ENCODE measurements around the gene ZNF469. TPM values are rescaled to one million over a fixed set of nuclear protein-coding genes. Genes with fewer than 3 reads are reported as not detected.

The ZNF469 gene
- polyA plus RNA-seq, 4 donors: under 0.01 to 0.64 (median 0.30) TPM; not detected in 1

DNA sequence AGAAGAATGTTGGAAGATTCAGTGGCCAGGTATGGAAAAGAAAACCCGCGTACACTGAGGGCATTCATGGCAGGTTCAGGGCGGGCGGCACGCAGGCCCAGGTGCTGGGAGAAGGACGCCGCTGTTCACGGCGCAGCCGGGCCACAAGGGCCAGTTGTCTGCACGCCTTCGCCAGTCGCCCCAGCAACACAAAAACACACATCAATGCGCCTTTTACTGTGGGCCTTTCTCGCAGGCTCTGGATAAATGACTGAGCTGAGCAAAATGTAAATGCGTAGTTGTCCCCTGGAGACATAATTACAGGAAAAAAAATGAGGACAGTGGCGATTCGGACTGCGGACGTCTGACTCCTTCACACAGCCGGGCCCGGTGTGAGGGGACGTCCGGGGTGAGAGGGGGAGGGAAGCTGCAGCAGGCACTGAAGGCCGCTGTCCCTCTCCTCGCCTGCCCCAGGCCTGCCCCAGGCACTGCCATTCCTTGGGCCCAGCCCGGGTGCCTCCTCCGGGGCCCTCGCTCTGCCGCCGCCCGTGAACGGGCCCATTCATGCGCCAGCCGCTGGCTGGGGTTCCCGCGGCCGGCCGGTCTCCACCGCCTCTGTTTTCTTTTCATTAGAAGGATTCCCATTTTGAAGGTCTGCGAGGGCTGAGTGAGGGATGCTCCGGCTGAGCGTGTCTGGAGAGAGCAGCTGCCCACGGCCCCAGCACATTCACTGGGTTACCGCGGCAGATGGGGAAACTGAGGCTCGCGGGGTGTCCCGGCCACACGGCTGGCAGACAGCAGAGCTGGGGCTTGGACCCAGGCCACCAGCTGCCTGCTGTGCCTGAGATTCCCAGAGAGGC lies 6.5 kb upstream of the ZNF469 start:
- Histone ChIP-seq H3K36me3 (ENCODE audit: control insufficient read depth in 3 of 3, insufficient read depth in 2 of 3, low read depth in 1 of 3, low read length in 3 of 3) (no peaks in the 10 kb centered on the region), H3K27me3 (ENCODE audit: control insufficient read depth in 3 of 3, insufficient read depth in 3 of 3, low read length in 3 of 3) (peaks cover 0 to 2% (median 0%) of the 10 kb centered on the region in 3 donors), H3K4me3 (ENCODE audit: low read depth in 1 of 3, low read length in 3 of 3) (no peak overlapping the region), H3K4me1 (ENCODE audit: control insufficient read depth in 3 of 3, insufficient read depth in 2 of 3, low read depth in 1 of 3, low read length in 2 of 3) (no peaks in the 10 kb centered on the region), H3K9me3 (ENCODE audit: control insufficient read depth in 2 of 2, insufficient read depth in 1 of 2, low read depth in 1 of 2, low read length in 1 of 2) (peaks cover 0 to 3% of the 10 kb centered on the region in 2 donors), H3K27ac (ENCODE audit: low read depth in 1 of 3, low read length in 2 of 3) (no peak overlapping the region)
- DNase-seq (no peak), FAIRE-seq (no peak)
- WGBS, 3 donors: 80 to 86% (median 82%) methylated on average over 45 to 50 of the region's 50 CpGs

DNA sequence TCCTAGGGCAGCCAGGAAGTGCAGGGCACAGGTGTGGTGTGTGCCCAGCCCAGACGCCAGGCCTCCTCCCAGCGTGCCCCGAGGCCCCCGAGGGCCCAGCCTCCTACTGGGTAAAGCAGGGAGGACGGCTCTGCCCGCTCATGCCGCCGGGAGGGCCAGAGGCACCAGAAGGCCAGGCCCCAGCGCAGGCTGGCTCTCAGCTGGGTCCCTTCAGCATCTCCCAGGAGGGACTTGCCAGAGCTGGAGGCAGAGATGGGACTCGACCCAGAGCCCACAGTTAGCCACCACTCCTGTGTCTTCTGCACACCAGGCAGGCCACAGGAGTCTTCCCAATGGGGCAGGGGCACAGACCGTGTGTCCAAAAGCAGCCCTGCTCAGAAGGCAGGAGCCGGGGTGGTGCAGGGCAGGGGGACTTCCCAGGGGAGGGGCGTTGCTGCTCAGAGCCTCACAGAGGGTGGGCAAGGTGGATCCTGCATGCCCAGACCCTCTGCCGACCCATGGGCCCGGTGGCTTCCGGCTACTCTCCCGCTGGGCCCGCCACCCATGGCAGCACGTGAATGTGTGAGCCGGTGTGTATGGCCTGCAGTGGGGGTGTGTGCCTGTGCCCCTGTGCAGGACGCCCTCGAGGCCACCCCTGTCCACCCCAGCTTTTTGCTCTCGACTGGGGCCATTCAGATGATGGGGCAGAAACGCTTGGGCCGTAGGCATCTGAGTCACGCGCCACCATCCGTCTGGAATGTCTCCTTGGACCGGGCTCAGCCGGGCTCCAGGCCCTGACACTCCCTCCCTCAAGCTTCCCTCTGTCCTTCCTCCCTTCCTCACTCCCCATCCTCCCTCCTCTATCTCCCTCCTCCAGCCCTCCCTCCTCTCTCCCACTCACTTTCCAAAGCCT lies 5.7 kb upstream of the ZNF469 start:
- Histone ChIP-seq H3K27ac (ENCODE audit: low read depth in 1 of 3, low read length in 2 of 3) (no peak overlapping the region), H3K4me3 (ENCODE audit: low read depth in 1 of 3, low read length in 3 of 3) (no peak overlapping the region), H3K4me1 (ENCODE audit: control insufficient read depth in 3 of 3, insufficient read depth in 2 of 3, low read depth in 1 of 3, low read length in 2 of 3) (no peaks in the 10 kb centered on the region), H3K36me3 (ENCODE audit: control insufficient read depth in 3 of 3, insufficient read depth in 2 of 3, low read depth in 1 of 3, low read length in 3 of 3) (no peaks in the 10 kb centered on the region), H3K27me3 (ENCODE audit: control insufficient read depth in 3 of 3, insufficient read depth in 3 of 3, low read length in 3 of 3) (peaks cover 1 to 11% (median 1%) of the 10 kb centered on the region in 3 donors), H3K9me3 (ENCODE audit: control insufficient read depth in 2 of 2, insufficient read depth in 1 of 2, low read depth in 1 of 2, low read length in 1 of 2) (no peaks in the 10 kb centered on the region)
- 62 to 84% (median 78%) methylated on average over 21 to 30 of the region's 30 CpGs for WGBS, 3 donors
- DNase-seq: no peak
- FAIRE-seq: no peak

DNA sequence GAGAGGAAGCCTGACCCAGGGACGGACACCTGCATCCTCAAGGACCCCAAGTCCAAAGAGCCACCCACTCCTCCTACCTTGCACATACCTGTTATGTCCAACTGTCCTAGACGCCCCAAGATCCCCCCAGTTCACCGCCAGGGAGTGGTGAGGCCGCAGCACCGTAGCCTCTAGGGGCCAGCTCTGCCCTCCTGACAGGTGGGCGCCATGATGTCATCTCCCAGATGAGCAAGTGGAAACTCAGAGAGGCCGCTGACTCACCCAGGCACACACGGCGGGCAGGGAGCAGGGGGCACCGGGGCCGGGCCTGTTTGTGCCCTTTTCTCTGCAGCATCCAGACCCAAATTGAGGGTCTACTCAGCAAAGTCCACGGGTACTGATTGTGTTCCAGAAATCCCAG lies 4.8 kb upstream of the ZNF469 start:
- no peaks in the 10 kb centered on the region for H3K9me3 ChIP-seq (ENCODE audit: control insufficient read depth in 2 of 2, insufficient read depth in 1 of 2, low read depth in 1 of 2, low read length in 1 of 2)
- WGBS, 3 donors: 79 to 88% (median 83%) methylated on average over 12 of the region's 12 CpGs
- no peaks in the 10 kb centered on the region for H3K4me1 ChIP-seq (ENCODE audit: control insufficient read depth in 3 of 3, insufficient read depth in 2 of 3, low read depth in 1 of 3, low read length in 2 of 3)
- H3K27me3 ChIP-seq (ENCODE audit: control insufficient read depth in 3 of 3, insufficient read depth in 3 of 3, low read length in 3 of 3): peaks cover 5 to 18% (median 9%) of the 10 kb centered on the region in 3 donors
- no peak overlapping the region for H3K4me3 ChIP-seq (ENCODE audit: low read depth in 1 of 3, low read length in 3 of 3)
- H3K36me3 ChIP-seq (ENCODE audit: control insufficient read depth in 3 of 3, insufficient read depth in 2 of 3, low read depth in 1 of 3, low read length in 3 of 3): no peaks in the 10 kb centered on the region
- FAIRE-seq (no peak), DNase-seq (no peak)
- H3K27ac ChIP-seq (ENCODE audit: low read depth in 1 of 3, low read length in 2 of 3): no peak overlapping the region

DNA sequence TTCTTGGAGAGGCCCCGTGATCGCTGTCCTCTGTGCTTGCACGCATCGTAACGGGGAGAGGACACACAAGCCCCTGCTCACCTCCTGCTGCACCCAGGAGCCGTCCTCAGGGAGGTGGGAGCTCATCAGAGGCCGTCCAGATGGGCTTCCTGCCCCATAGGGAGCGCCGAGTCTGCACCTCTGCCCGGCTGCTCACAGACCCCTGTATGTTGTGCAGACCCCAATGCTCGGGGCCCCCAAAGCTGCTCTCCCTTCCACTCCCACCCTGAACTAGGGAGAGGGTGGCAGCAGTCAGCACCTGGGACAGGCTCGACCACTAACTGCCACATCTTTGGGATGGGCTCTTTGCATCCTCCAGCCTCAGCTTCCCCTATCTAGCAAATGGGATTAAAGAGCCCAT lies 4.4 kb upstream of the ZNF469 start:
- H3K4me3 ChIP-seq (ENCODE audit: low read depth in 1 of 3, low read length in 3 of 3): no peak overlapping the region
- FAIRE-seq (no peak), DNase-seq (no peak)
- no peaks in the 10 kb centered on the region for H3K9me3 ChIP-seq (ENCODE audit: control insufficient read depth in 2 of 2, insufficient read depth in 1 of 2, low read depth in 1 of 2, low read length in 1 of 2)
- no peak overlapping the region for H3K27ac ChIP-seq (ENCODE audit: low read depth in 1 of 3, low read length in 2 of 3)
- H3K36me3 ChIP-seq (ENCODE audit: control insufficient read depth in 3 of 3, insufficient read depth in 2 of 3, low read depth in 1 of 3, low read length in 3 of 3): no peaks in the 10 kb centered on the region
- peaks cover 5 to 18% (median 9%) of the 10 kb centered on the region in 3 donors for H3K27me3 ChIP-seq (ENCODE audit: control insufficient read depth in 3 of 3, insufficient read depth in 3 of 3, low read length in 3 of 3)
- H3K4me1 ChIP-seq (ENCODE audit: control insufficient read depth in 3 of 3, insufficient read depth in 2 of 3, low read depth in 1 of 3, low read length in 2 of 3): no peaks in the 10 kb centered on the region
- WGBS, 3 donors: 80 to 87% (median 82%) methylated on average over 12 of the region's 12 CpGs

DNA sequence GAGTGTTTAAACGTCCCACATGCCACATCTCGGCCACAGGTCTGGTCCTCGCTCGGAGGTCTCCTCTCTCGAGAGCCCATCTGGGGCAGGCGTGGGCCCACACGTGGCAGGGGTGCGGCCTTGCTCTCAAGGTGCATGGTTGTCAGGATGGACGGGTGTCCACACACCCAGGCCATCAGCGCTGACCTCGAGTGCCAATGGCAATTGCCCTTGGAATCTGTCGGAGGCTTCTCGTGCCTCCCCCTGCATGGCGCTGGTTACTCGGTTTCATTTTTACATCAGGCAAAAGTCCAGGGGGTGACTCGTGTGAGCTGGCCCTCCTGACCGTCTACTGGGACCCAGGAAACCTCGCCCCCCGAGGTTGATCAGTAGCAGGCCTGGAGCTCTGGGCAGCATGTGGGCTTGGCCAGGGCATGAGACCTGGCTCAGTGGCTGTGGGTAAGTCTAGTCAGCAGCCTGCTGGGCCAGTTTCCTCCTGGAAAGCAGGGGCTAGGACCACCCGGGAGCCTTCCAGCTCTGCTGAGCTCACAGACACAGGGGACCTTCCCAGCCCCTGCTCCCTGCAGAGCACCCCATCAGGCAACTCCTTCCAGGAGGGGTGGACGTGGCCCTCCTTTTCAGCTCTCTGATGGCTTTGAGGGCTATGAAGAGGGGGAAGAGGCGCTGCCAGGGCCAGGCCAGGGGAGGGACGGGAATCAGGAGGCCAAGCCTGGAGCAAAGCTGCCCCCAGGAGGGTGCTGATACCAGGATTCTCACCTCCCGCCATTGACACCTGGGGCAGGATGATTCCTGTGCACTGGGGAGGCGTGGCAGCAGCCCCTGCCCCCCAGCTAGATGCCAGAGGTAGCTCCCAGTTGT lies 3.7 kb upstream of the ZNF469 start:
- FAIRE-seq (no peak), DNase-seq (no peak)
- Histone ChIP-seq H3K27ac (ENCODE audit: low read depth in 1 of 3, low read length in 2 of 3) (no peak overlapping the region), H3K4me3 (ENCODE audit: low read depth in 1 of 3, low read length in 3 of 3) (no peak overlapping the region), H3K9me3 (ENCODE audit: control insufficient read depth in 2 of 2, insufficient read depth in 1 of 2, low read depth in 1 of 2, low read length in 1 of 2) (no peaks in the 10 kb centered on the region), H3K36me3 (ENCODE audit: control insufficient read depth in 3 of 3, insufficient read depth in 2 of 3, low read depth in 1 of 3, low read length in 3 of 3) (no peaks in the 10 kb centered on the region), H3K4me1 (ENCODE audit: control insufficient read depth in 3 of 3, insufficient read depth in 2 of 3, low read depth in 1 of 3, low read length in 2 of 3) (no peaks in the 10 kb centered on the region), H3K27me3 (ENCODE audit: control insufficient read depth in 3 of 3, insufficient read depth in 3 of 3, low read length in 3 of 3) (peaks cover 5 to 21% (median 12%) of the 10 kb centered on the region in 3 donors)
- 72 to 83% (median 73%) methylated on average over 25 of the region's 25 CpGs for whole genome bisulfite sequencing, 3 donors

DNA sequence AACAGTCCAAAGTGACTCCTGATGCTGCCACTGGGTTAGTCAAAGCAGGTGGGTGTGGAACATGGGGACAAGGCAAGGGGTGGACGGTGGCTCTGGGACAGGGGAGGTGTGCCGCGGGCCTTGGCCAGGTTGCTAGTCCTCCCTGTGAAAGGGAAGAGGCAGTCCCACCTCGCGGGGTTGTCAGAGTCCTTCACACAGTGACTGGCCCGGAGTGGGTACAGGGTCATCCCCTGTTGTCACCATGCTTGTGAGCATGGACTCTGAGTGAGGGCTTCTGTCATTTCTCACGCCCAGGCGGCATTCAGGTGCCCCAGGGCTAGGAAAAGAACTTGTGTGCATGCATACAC lies 3.1 kb upstream of the ZNF469 start:
- Histone ChIP-seq H3K4me3 (ENCODE audit: low read depth in 1 of 3, low read length in 3 of 3) (no peak overlapping the region), H3K4me1 (ENCODE audit: control insufficient read depth in 3 of 3, insufficient read depth in 2 of 3, low read depth in 1 of 3, low read length in 2 of 3) (no peaks in the 10 kb centered on the region), H3K36me3 (ENCODE audit: control insufficient read depth in 3 of 3, insufficient read depth in 2 of 3, low read depth in 1 of 3, low read length in 3 of 3) (no peaks in the 10 kb centered on the region), H3K9me3 (ENCODE audit: control insufficient read depth in 2 of 2, insufficient read depth in 1 of 2, low read depth in 1 of 2, low read length in 1 of 2) (no peaks in the 10 kb centered on the region), H3K27me3 (ENCODE audit: control insufficient read depth in 3 of 3, insufficient read depth in 3 of 3, low read length in 3 of 3) (peaks cover 5 to 27% (median 14%) of the 10 kb centered on the region in 3 donors), H3K27ac (ENCODE audit: low read depth in 1 of 3, low read length in 2 of 3) (no peak overlapping the region)
- WGBS, 3 donors: 76 to 84% (median 79%) methylated on average over 8 of the region's 8 CpGs
- FAIRE-seq: no peak
- DNase-seq: no peak

DNA sequence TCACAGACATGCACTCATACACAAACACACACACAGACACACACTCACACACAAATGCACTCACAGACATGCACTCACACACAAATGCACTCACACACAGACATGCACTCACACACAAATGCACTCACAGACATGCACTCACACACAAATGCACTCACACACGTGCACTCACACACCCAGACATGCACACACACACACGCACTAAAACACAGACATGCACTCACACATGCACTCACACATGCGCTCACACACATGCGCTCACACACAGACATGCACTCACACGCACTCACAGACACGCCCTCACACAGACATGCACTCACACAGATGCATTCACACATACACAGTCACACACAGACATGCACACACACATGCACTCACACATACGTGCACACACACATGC lies 2.7 kb upstream of the ZNF469 start:
- Histone ChIP-seq H3K9me3 (ENCODE audit: control insufficient read depth in 2 of 2, insufficient read depth in 1 of 2, low read depth in 1 of 2, low read length in 1 of 2) (no peaks in the 10 kb centered on the region), H3K4me3 (ENCODE audit: low read depth in 1 of 3, low read length in 3 of 3) (no peak overlapping the region), H3K27me3 (ENCODE audit: control insufficient read depth in 3 of 3, insufficient read depth in 3 of 3, low read length in 3 of 3) (peaks cover 5 to 31% (median 14%) of the 10 kb centered on the region in 3 donors), H3K4me1 (ENCODE audit: control insufficient read depth in 3 of 3, insufficient read depth in 2 of 3, low read depth in 1 of 3, low read length in 2 of 3) (no peaks in the 10 kb centered on the region), H3K36me3 (ENCODE audit: control insufficient read depth in 3 of 3, insufficient read depth in 2 of 3, low read depth in 1 of 3, low read length in 3 of 3) (no peaks in the 10 kb centered on the region), H3K27ac (ENCODE audit: low read depth in 1 of 3, low read length in 2 of 3) (no peak overlapping the region)
- 87 to 96% (median 94%) methylated on average over 7 of the region's 7 CpGs for WGBS, 3 donors
- no peak for FAIRE-seq
- DNase-seq: no peak

DNA sequence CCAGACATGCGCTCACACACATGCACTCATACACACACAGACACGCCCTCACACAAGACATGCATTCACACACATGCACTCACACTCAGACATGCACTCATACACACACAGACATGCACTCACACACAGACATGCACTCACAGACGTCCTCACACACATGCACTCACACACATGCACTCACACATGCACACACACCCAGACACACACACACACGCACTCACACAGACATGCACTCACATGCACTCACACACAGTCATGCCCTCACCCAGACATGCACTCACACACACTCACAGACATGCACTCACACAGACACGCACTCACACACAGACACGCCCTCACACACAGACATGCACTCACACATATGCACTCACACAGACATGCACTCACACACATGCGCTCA lies 2.1 kb upstream of the ZNF469 start:
- no peak overlapping the region for H3K27ac ChIP-seq (ENCODE audit: low read depth in 1 of 3, low read length in 2 of 3)
- no peaks in the 10 kb centered on the region for H3K9me3 ChIP-seq (ENCODE audit: control insufficient read depth in 2 of 2, insufficient read depth in 1 of 2, low read depth in 1 of 2, low read length in 1 of 2)
- no peak overlapping the region for H3K4me3 ChIP-seq (ENCODE audit: low read depth in 1 of 3, low read length in 3 of 3)
- WGBS, 3 donors: 86 to 91% (median 89%) methylated on average over 7 of the region's 7 CpGs
- FAIRE-seq: no peak
- DNase-seq: no peak
- no peaks in the 10 kb centered on the region for H3K36me3 ChIP-seq (ENCODE audit: control insufficient read depth in 3 of 3, insufficient read depth in 2 of 3, low read depth in 1 of 3, low read length in 3 of 3)
- H3K27me3 ChIP-seq (ENCODE audit: control insufficient read depth in 3 of 3, insufficient read depth in 3 of 3, low read length in 3 of 3): peaks cover 5 to 37% (median 14%) of the 10 kb centered on the region in 3 donors
- H3K4me1 ChIP-seq (ENCODE audit: control insufficient read depth in 3 of 3, insufficient read depth in 2 of 3, low read depth in 1 of 3, low read length in 2 of 3): no peaks in the 10 kb centered on the region
